IMR-90 (cell line): Measurements from ENCODE around the gene KCTD12.

Source experiments
- BHLHE40 ChIP-seq: fragments of 150-350 bp; IDR thresholded peaks from 2 replicates; pipeline ENCODE4 v1.6.1; 2016; ENCODE audit warnings: mild to moderate bottlenecking, low read depth, low read length
- CEBPB ChIP-seq: IDR thresholded peaks from 2 replicates; pipeline ENCODE4 v1.6.1; 2012; ENCODE audit warnings: low read depth, low read length, improper control_type of control experiment
- CHD1 ChIP-seq: IDR thresholded peaks from 2 replicates; pipeline ENCODE4 v1.6.1; 2012; ENCODE audit warnings: low read depth, low read length, improper control_type of control experiment
- MXI1 ChIP-seq: IDR thresholded peaks from 2 replicates; pipeline ENCODE4 v1.6.1; 2012; ENCODE audit warnings: low read depth, mild to moderate bottlenecking, low read length, moderate library complexity, borderline replicate concordance
- NFE2L2 ChIP-seq: fragments of 150-350 bp; IDR thresholded peaks from 2 replicates; pipeline ENCODE4 v1.6.1; 2016; ENCODE audit warnings: low read depth, mild to moderate bottlenecking, low read length
- POLR2A ChIP-seq: IDR thresholded peaks from 2 replicates; pipeline ENCODE4 v1.6.1; 2012; ENCODE audit warnings: mild to moderate bottlenecking, low read depth, low read length
- RAD21 ChIP-seq: IDR thresholded peaks from 2 replicates; pipeline ENCODE4 v1.6.1; 2012; ENCODE audit warnings: low read length, improper control_type of control experiment
- RCOR1 ChIP-seq: IDR thresholded peaks from 2 replicates; pipeline ENCODE4 v1.6.1; 2012; ENCODE audit warnings: mild to moderate bottlenecking, low read length, improper control_type of control experiment; ENCODE audit not compliant: insufficient replicate concordance
- RFX5 ChIP-seq: IDR thresholded peaks from 2 replicates; pipeline ENCODE4 v1.8.0; 2012; ENCODE audit warnings: low read depth, mild to moderate bottlenecking, low read length, moderate library complexity
- SMC3 ChIP-seq: fragments of 150-350 bp; IDR thresholded peaks from 2 replicates; pipeline ENCODE4 v1.6.1; 2016; ENCODE audit warnings: low read depth, mild to moderate bottlenecking, antibody characterized with exemption, low read length, moderate library complexity
- TF ChIP-seq, protein P1 (sequence below): conservative IDR thresholded peaks from 2 replicates; pipeline ENCODE4 v1.5.1; 2012; ENCODE audit warnings: mild to moderate bottlenecking, low read depth, low read length, improper control_type of control experiment
- TF ChIP-seq, protein P2 (sequence below): fragments of 150-350 bp; IDR thresholded peaks from 2 replicates; pipeline ENCODE4 v1.6.1; 2017; ENCODE audit warnings: mild to moderate bottlenecking, antibody characterized with exemption, low read length, low read depth
- TF ChIP-seq, protein P3 (sequence below): fragments of 150-350 bp; IDR thresholded peaks from 2 replicates; pipeline ENCODE4 v1.6.1; 2016; ENCODE audit warnings: low read depth, mild to moderate bottlenecking, low read length, moderate library complexity, borderline replicate concordance

DNA sequence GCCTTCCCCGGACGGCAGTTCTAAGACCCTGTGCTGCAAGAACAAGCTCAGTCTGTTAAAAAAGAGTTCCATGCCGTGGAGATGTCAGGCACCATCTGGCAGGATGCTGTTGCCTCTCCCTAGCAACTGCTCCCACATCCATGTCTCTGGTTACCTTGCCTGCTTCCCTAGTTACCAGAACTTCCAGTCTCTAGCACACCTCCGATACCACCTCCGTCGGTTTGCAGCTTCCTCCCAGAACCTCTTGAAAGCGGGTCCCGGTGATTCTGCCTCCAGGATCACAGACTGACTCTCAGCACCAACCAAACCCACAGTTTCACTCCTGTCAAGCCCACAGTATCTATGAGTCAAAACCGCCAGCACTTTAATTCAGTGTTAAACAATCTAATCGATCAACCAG is 55.4 kb downstream of the KCTD12 start:
- no peak for TF ChIP-seq BHLHE40
- TF ChIP-seq RFX5, result no peak
- TF ChIP-seq RCOR1, result no peak
- TF ChIP-seq, protein P1, sequence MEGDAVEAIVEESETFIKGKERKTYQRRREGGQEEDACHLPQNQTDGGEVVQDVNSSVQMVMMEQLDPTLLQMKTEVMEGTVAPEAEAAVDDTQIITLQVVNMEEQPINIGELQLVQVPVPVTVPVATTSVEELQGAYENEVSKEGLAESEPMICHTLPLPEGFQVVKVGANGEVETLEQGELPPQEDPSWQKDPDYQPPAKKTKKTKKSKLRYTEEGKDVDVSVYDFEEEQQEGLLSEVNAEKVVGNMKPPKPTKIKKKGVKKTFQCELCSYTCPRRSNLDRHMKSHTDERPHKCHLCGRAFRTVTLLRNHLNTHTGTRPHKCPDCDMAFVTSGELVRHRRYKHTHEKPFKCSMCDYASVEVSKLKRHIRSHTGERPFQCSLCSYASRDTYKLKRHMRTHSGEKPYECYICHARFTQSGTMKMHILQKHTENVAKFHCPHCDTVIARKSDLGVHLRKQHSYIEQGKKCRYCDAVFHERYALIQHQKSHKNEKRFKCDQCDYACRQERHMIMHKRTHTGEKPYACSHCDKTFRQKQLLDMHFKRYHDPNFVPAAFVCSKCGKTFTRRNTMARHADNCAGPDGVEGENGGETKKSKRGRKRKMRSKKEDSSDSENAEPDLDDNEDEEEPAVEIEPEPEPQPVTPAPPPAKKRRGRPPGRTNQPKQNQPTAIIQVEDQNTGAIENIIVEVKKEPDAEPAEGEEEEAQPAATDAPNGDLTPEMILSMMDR, result no peak
- TF ChIP-seq, protein P2, sequence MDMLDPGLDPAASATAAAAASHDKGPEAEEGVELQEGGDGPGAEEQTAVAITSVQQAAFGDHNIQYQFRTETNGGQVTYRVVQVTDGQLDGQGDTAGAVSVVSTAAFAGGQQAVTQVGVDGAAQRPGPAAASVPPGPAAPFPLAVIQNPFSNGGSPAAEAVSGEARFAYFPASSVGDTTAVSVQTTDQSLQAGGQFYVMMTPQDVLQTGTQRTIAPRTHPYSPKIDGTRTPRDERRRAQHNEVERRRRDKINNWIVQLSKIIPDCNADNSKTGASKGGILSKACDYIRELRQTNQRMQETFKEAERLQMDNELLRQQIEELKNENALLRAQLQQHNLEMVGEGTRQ, result no peak
- TF ChIP-seq SMC3, result no peak
- no peak for TF ChIP-seq MXI1
- TF ChIP-seq CEBPB, result no peak
- TF ChIP-seq, protein P3, sequence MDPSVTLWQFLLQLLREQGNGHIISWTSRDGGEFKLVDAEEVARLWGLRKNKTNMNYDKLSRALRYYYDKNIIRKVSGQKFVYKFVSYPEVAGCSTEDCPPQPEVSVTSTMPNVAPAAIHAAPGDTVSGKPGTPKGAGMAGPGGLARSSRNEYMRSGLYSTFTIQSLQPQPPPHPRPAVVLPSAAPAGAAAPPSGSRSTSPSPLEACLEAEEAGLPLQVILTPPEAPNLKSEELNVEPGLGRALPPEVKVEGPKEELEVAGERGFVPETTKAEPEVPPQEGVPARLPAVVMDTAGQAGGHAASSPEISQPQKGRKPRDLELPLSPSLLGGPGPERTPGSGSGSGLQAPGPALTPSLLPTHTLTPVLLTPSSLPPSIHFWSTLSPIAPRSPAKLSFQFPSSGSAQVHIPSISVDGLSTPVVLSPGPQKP, result no peak
- no peak for TF ChIP-seq POLR2A
- TF ChIP-seq RAD21, result no peak
- no peak for TF ChIP-seq NFE2L2
- TF ChIP-seq CHD1, result no peak
